ENCODE measurements around the gene CPSF2. TPM values are rescaled to one million over a fixed set of nuclear protein-coding genes. Genes with fewer than 3 reads are reported as not detected.
A peak's percentile ranks its signal among the peaks of the same experiment; 100 is the strongest.

Gene CPSF2
- total and polyA plus RNA-seq, 2 of the 13 experiments (the other 11 are each of a cell fraction or from before 2014, with no cell fraction given) = 14.3 to 67.9 TPM

GRCh38 chr14:92121207-92121669, 531 bp upstream of the CPSF2 start (continued):
- TF ChIP-seq DNMT1 (CRISPR knock-in tag; IDR thresholded peaks at IDR 0.05) = no peak
- no peak for TF ChIP-seq PRPF4 (IDR thresholded peaks at IDR 0.05; ENCODE audit: low read depth, low read length, poor library complexity, severe bottlenecking)
- no peak for TF ChIP-seq ADNP (CRISPR knock-in tag; IDR thresholded peaks at IDR 0.05)
- TF ChIP-seq ARNT2 (CRISPR knock-in tag; IDR thresholded peaks at IDR 0.05; ENCODE audit: low read depth) = no peak; the same call in 1 of the 2 replicates
- TF ChIP-seq POGZ (CRISPR knock-in tag; IDR thresholded peaks at IDR 0.05) = no peak
- TF ChIP-seq ZFAT (CRISPR knock-in tag; conservative IDR thresholded peaks at IDR 0.05) = no peak
- peak; percentile 66; the same call in 1 of the 2 replicates for TF ChIP-seq HDAC1 (CRISPR knock-in tag; IDR thresholded peaks at IDR 0.05)
- no peak; the same call in 1 of the 2 replicates for TF ChIP-seq ZNF574 (CRISPR knock-in tag; IDR thresholded peaks at IDR 0.05)
- TF ChIP-seq ZBTB4 (CRISPR knock-in tag; IDR thresholded peaks at IDR 0.05; ENCODE audit: borderline replicate concordance) = 0 out of 2 replicates have a peak, but pooled peaks have one; percentile 39
- TF ChIP-seq ZNF333 (CRISPR knock-in tag; IDR thresholded peaks at IDR 0.05; ENCODE audit: borderline replicate concordance) = no peak; the same call in 1 of the 2 replicates
- TF ChIP-seq BHLHE40 (IDR thresholded peaks at IDR 0.05; ENCODE audit: low read length) = no peak
- TF ChIP-seq ZNF292 (CRISPR knock-in tag; IDR thresholded peaks at IDR 0.05; ENCODE audit: borderline replicate concordance, low read depth) = no peak
- no peak for TF ChIP-seq HOXA5 (CRISPR knock-in tag; IDR thresholded peaks at IDR 0.05)
- no peak for TF ChIP-seq BORCS8-MEF2B (CRISPR knock-in tag; IDR thresholded peaks at IDR 0.05)
- no peak for TF ChIP-seq GMEB2 (CRISPR knock-in tag; IDR thresholded peaks at IDR 0.05; ENCODE audit: low read depth)
- 0 out of 2 replicates have a peak, but pooled peaks have one; percentile 17 for TF ChIP-seq ZNF558 (CRISPR knock-in tag; IDR thresholded peaks at IDR 0.05; ENCODE audit: borderline replicate concordance)
- no peak for TF ChIP-seq TFAP4 (IDR thresholded peaks at IDR 0.05; ENCODE audit: borderline replicate concordance, low read depth)
- TF ChIP-seq ZNF615 (CRISPR knock-in tag; IDR thresholded peaks at IDR 0.05; ENCODE audit: borderline replicate concordance) = no peak
- peak; percentile 62 for TF ChIP-seq SAP130 (CRISPR knock-in tag; IDR thresholded peaks at IDR 0.05; ENCODE audit: low read depth)
- TF ChIP-seq TP53 (CRISPR knock-in tag; conservative IDR thresholded peaks at IDR 0.05) = no peak
- peak; percentile 60; the same call in 1 of the 2 replicates for TF ChIP-seq TAF1 (CRISPR knock-in tag; IDR thresholded peaks at IDR 0.05)
- peak; percentile 13 for TF ChIP-seq ZNF883 (CRISPR knock-in tag; IDR thresholded peaks at IDR 0.05; ENCODE audit: not compliant biosample characterization)
- TF ChIP-seq IKZF1 (IDR thresholded peaks at IDR 0.05) = no peak
- no peak for TF ChIP-seq SSRP1 (CRISPR knock-in tag; IDR thresholded peaks at IDR 0.05)
